HepG2 (cell line): ENCODE measurements around the gene DCHS2.

Experiments
- ARHGAP35 ChIP-seq: sonication (generic); formaldehyde crosslinking; IDR thresholded peaks from 2 replicates; pipeline ENCODE4 v1.9.0; 2022; ENCODE audit warnings: mild to moderate bottlenecking, inconsistent platforms, moderate library complexity, missing genetic modification reagents, borderline replicate concordance
- CHD2 ChIP-seq: IDR thresholded peaks from 2 replicates; pipeline ENCODE4 v1.6.1; 2011; ENCODE audit warnings: low read depth, low read length, improper control_type of control experiment
- CTCF ChIP-seq: sonication (generic); formaldehyde crosslinking; IDR thresholded peaks from 2 replicates; pipeline ENCODE4 v1.5.0; 2020; ENCODE audit warnings: mild to moderate bottlenecking, missing genetic modification reagents, moderate library complexity
- DNMT1 ChIP-seq: sonication (generic); formaldehyde crosslinking; IDR thresholded peaks from 2 replicates; pipeline ENCODE4 v1.5.1; 2020; ENCODE audit warnings: mild to moderate bottlenecking, missing genetic modification reagents
- ELF4 ChIP-seq: sonication (generic); formaldehyde crosslinking; IDR thresholded peaks from 2 replicates; pipeline ENCODE4 v1.5.0; 2020; ENCODE audit warnings: missing genetic modification reagents, mild to moderate bottlenecking, moderate library complexity, borderline replicate concordance
- HMG20B ChIP-seq: conservative IDR thresholded peaks from 2 replicates; pipeline ENCODE4 v1.6.1; 2016; ENCODE audit warnings: missing genetic modification reagents, missing compliant biosample characterization
- HNRNPUL1 ChIP-seq: fragments of 200-400 bp; formaldehyde crosslinking; IDR thresholded peaks from 2 replicates; pipeline ENCODE4 v1.6.1; 2017; ENCODE audit warnings: low read depth, mild to moderate bottlenecking, low read length, moderate library complexity
- MTERF4 ChIP-seq: sonication (generic); formaldehyde crosslinking; IDR thresholded peaks from 2 replicates; pipeline ENCODE4 v1.8.0; 2023; ENCODE audit warnings: mild to moderate bottlenecking, missing genetic modification reagents
- ZNF329 ChIP-seq: sonication (generic); formaldehyde crosslinking; IDR thresholded peaks from 2 replicates; pipeline ENCODE4 v1.9.0; 2021; ENCODE audit warnings: low read depth, mild to moderate bottlenecking, missing genetic modification reagents
- ZNF761 ChIP-seq: sonication (generic); formaldehyde crosslinking; conservative IDR thresholded peaks from 2 replicates; pipeline ENCODE4 v1.4.0; 2020; ENCODE audit warnings: mild to moderate bottlenecking, missing genetic modification reagents
- ZSCAN12 ChIP-seq: sonication (generic); formaldehyde crosslinking; IDR thresholded peaks from 2 replicates; pipeline ENCODE4 v1.9.0; 2021; ENCODE audit warnings: mild to moderate bottlenecking, missing genetic modification reagents

- no peak for TF ChIP-seq HMG20B (CRISPR knock-in tag)
- TF ChIP-seq MTERF4: no peak
- no peak for TF ChIP-seq CHD2
- TF ChIP-seq DNMT1 (CRISPR knock-in tag): no peak
- no peak for TF ChIP-seq ZSCAN12 (CRISPR knock-in tag)
- no peak for TF ChIP-seq ELF4 (CRISPR knock-in tag)
- TF ChIP-seq ARHGAP35 (CRISPR knock-in tag): no peak
- TF ChIP-seq ZNF761 (CRISPR knock-in tag): no peak
- no peak for TF ChIP-seq HNRNPUL1
- TF ChIP-seq ZNF329 (CRISPR knock-in tag): no peak
- no peak for TF ChIP-seq CTCF (CRISPR knock-in tag)
Observed at GRCh38 chr4:154231806-154232478, 259.7 kb downstream of the DCHS2 start.
